H7 (cell line): ENCODE results near the gene MYO5A. TPM values are rescaled to one million over a fixed set of nuclear protein-coding genes. Genes with fewer than 3 reads are reported as not detected.
A peak's percentile ranks its signal among the peaks of the same experiment; 100 is the strongest.
"Not testable (repeated sequence)": the region's sequence is repeated elsewhere in the genome, so short reads cannot be mapped to it uniquely, and the experiment has no call there.

Experiments used
- DNase-seq: peaks from one replicate; pipeline ENCODE4 v3.0.0; 2012
- H3K27me3 ChIP-seq: 2 replicates; pipeline ENCODE4 v1.6.0; 2011; ENCODE audit warnings: mild to moderate bottlenecking, low read length; ENCODE audit not compliant: control insufficient read depth, insufficient read depth
- H3K36me3 ChIP-seq: replicated peaks from 2 replicates; pipeline ENCODE4 v1.5.1; 2011; ENCODE audit warnings: low read length; ENCODE audit not compliant: control insufficient read depth, insufficient read depth
- H3K4me3 ChIP-seq: 2 replicates; pipeline ENCODE4 v1.5.1; 2011; ENCODE audit warnings: low read depth, mild to moderate bottlenecking, control low read depth, low read length, moderate library complexity; ENCODE audit not compliant: insufficient read depth
- total RNA-seq: library from RNA; depleted of rRNA; stranded (reverse); fragments of >200 nt; shearing (Covaris generic); gene quantifications from 2 replicates; pipeline ENCODE4 v1.2.3, GENCODE V29; 2014

MYO5A gene
- total RNA-seq, 1 experiment from 2014 or later = 9.7 TPM

GRCh38 chr15:52483707-52484106, 45.0 kb downstream of the MYO5A start:
- Histone ChIP-seq H3K27me3 (no peaks in the 10 kb centered on the region), H3K4me3 (no peak overlapping the region), H3K36me3 (no peaks in the 10 kb centered on the region)
- no peak for DNase-seq

GRCh38 chr15:52481915-52482314, 46.8 kb downstream of the MYO5A start:
- Histone ChIP-seq H3K27me3 (no peaks in the 10 kb centered on the region), H3K36me3 (no peaks in the 10 kb centered on the region), H3K4me3 (no peak overlapping the region)
- DNase-seq = no peak

- no peaks in the 10 kb centered on the region for H3K27me3 ChIP-seq
- no peaks in the 10 kb centered on the region for H3K36me3 ChIP-seq
- DNase-seq = no peak
- H3K4me3 ChIP-seq = no peak overlapping the region
Observed at GRCh38 chr15:52480990-52481389, 47.7 kb downstream of the MYO5A start.

GRCh38 chr15:52466716-52467115, 62.0 kb downstream of the MYO5A start:
- no peak overlapping the region for H3K4me3 ChIP-seq
- no peaks in the 10 kb centered on the region for H3K36me3 ChIP-seq
- no peaks in the 10 kb centered on the region for H3K27me3 ChIP-seq
- DNase-seq = no peak

- no peaks in the 10 kb centered on the region for H3K27me3 ChIP-seq
- H3K4me3 ChIP-seq = no peak overlapping the region
- H3K36me3 ChIP-seq = no peaks in the 10 kb centered on the region
- DNase-seq = peak; percentile 67
Observed at GRCh38 chr15:52466134-52466701, 62.5 kb downstream of the MYO5A start.

GRCh38 chr15:52464478-52464877, 64.2 kb downstream of the MYO5A start:
- DNase-seq = no peak

GRCh38 chr15:52464040-52464439, 64.6 kb downstream of the MYO5A start:
- Histone ChIP-seq H3K36me3 (no peaks in the 10 kb centered on the region), H3K4me3 (no peak overlapping the region), H3K27me3 (no peaks in the 10 kb centered on the region)
- DNase-seq = no peak

More at GRCh38 chr15:52464478-52464877, 64.2 kb downstream of the MYO5A start:
- Histone ChIP-seq H3K36me3 (no peaks in the 10 kb centered on the region), H3K4me3 (no peak overlapping the region), H3K27me3 (no peaks in the 10 kb centered on the region)

- Histone ChIP-seq H3K36me3 (no peaks in the 10 kb centered on the region), H3K27me3 (no peaks in the 10 kb centered on the region), H3K4me3 (no peak overlapping the region)
- no peak for DNase-seq
Observed at GRCh38 chr15:52463638-52464037, 65.0 kb downstream of the MYO5A start.

GRCh38 chr15:52462806-52463360, 65.8 kb downstream of the MYO5A start:
- Histone ChIP-seq H3K27me3 (no peaks in the 10 kb centered on the region), H3K36me3 (no peaks in the 10 kb centered on the region), H3K4me3 (no peak overlapping the region)
- DNase-seq = no peak

- H3K27me3 ChIP-seq, H3K36me3 ChIP-seq, H3K4me3 ChIP-seq, DNase-seq: not testable (repeated sequence)
Observed at GRCh38 chr15:52459701-52460100, 69.0 kb downstream of the MYO5A start.

GRCh38 chr15:52459265-52459664, 69.4 kb downstream of the MYO5A start:
- H3K4me3 ChIP-seq, H3K36me3 ChIP-seq, DNase-seq, H3K27me3 ChIP-seq: not testable (repeated sequence)

- H3K36me3 ChIP-seq = no peaks in the 10 kb centered on the region; the same call in 1 of the 2 replicates
- H3K27me3 ChIP-seq = no peaks in the 10 kb centered on the region
- H3K4me3 ChIP-seq = no peak overlapping the region
- DNase-seq = no peak
Observed at GRCh38 chr15:52448011-52448890, 80.4 kb downstream of the MYO5A start.

- no peaks in the 10 kb centered on the region; the same call in 1 of the 2 replicates for H3K36me3 ChIP-seq
- H3K4me3 ChIP-seq = no peak overlapping the region
- H3K27me3 ChIP-seq = no peaks in the 10 kb centered on the region
- no peak for DNase-seq
Observed at GRCh38 chr15:52445954-52446353, 82.7 kb downstream of the MYO5A start.

- no peaks in the 10 kb centered on the region for H3K27me3 ChIP-seq
- no peak for DNase-seq
- H3K36me3 ChIP-seq = no peaks in the 10 kb centered on the region; the same call in 1 of the 2 replicates
- H3K4me3 ChIP-seq = no peak overlapping the region
Observed at GRCh38 chr15:52445553-52445952, 83.1 kb downstream of the MYO5A start.

GRCh38 chr15:52443205-52443604, 85.5 kb downstream of the MYO5A start:
- DNase-seq, H3K36me3 ChIP-seq, H3K27me3 ChIP-seq, H3K4me3 ChIP-seq: not testable (repeated sequence)
